ENCODE results near the gene NUDT4B.
"Not testable (repeated sequence)": the region's sequence is repeated elsewhere in the genome, so short reads cannot be mapped to it uniquely, and the experiment has no call there.

Gene NUDT4B

GRCh38 chr1:148743200-148743599, 5.4 kb upstream of the NUDT4B start:
- not testable (repeated sequence) for DNase-seq

GRCh38 chr1:148743726-148744720, 4.6 kb upstream of the NUDT4B start:
- DNase-seq: not testable (repeated sequence)

- not testable (repeated sequence) for DNase-seq
Observed at GRCh38 chr1:148749335-148749681, 734 bp downstream of the NUDT4B start.

GRCh38 chr1:148756231-148756630, 7.7 kb downstream of the NUDT4B start:
- not testable (repeated sequence) for DNase-seq

GRCh38 chr1:148757446-148757845, 8.9 kb downstream of the NUDT4B start:
- DNase-seq: not testable (repeated sequence)

GRCh38 chr1:148758412-148758811, 9.8 kb downstream of the NUDT4B start:
- not testable (repeated sequence) for DNase-seq

GRCh38 chr1:148758925-148759324, 10.4 kb downstream of the NUDT4B start:
- not testable (repeated sequence) for DNase-seq

- DNase-seq: peak in 1 of 2 donors; percentile 0
Observed at GRCh38 chr1:148759749-148760148, 11.2 kb downstream of the NUDT4B start.

- DNase-seq: not testable (repeated sequence)
Observed at GRCh38 chr1:148760206-148760605, 11.6 kb downstream of the NUDT4B start.

- not testable (repeated sequence) for DNase-seq
Observed at GRCh38 chr1:148761360-148761759, 12.8 kb downstream of the NUDT4B start.

- DNase-seq: not testable (repeated sequence)
Observed at GRCh38 chr1:148765238-148766019, 16.9 kb downstream of the NUDT4B start.

- DNase-seq: not testable (repeated sequence)
Observed at GRCh38 chr1:148768541-148768940, 20.0 kb downstream of the NUDT4B start.

- DNase-seq: not testable (repeated sequence)
Observed at GRCh38 chr1:148769495-148769894, 20.9 kb downstream of the NUDT4B start.

GRCh38 chr1:148773690-148774089, 25.1 kb downstream of the NUDT4B start:
- not testable (repeated sequence) for DNase-seq

- DNase-seq: not testable (repeated sequence)
Observed at GRCh38 chr1:148774102-148774501, 25.5 kb downstream of the NUDT4B start.

GRCh38 chr1:148775263-148775662, 26.7 kb downstream of the NUDT4B start:
- DNase-seq: not testable (repeated sequence)

- not testable (repeated sequence) for DNase-seq
Observed at GRCh38 chr1:148777649-148778048, 29.1 kb downstream of the NUDT4B start.

- not testable (repeated sequence) for DNase-seq
Observed at GRCh38 chr1:148780404-148780803, 31.8 kb downstream of the NUDT4B start.

GRCh38 chr1:148791543-148792099, 43.0 kb downstream of the NUDT4B start:
- DNase-seq: not testable (repeated sequence)

GRCh38 chr1:148793762-148794332, 45.3 kb downstream of the NUDT4B start:
- DNase-seq: not testable (repeated sequence)

Measured in CD4-positive, alpha-beta T cell treated with Interleukin-1 beta for 1 hour (primary cell).